GM23248 (cell line): Measurements from ENCODE around the gene CNTN4.

Source experiments
- EZH2 ChIP-seq: fragments of 200-600 bp; sonication (generic); IDR thresholded peaks from 2 replicates; pipeline ENCODE4 v1.6.1; 2018; ENCODE audit warnings: antibody characterized with exemption, mild to moderate bottlenecking; ENCODE audit not compliant: insufficient read depth, poor library complexity, severe bottlenecking
- EZH2phosphoT487 ChIP-seq: fragments of 200-600 bp; sonication (generic); IDR thresholded peaks from 2 replicates; pipeline ENCODE4 v1.6.1; 2018; ENCODE audit warnings: antibody characterized with exemption, moderate library complexity, mild to moderate bottlenecking, low read depth; ENCODE audit not compliant: insufficient read depth

GRCh38 chr3:2851361-2851760, 752.7 kb downstream of the CNTN4 start:
- TF ChIP-seq EZH2 (no peak), EZH2phosphoT487 (no peak)
